Measurements from ENCODE around the gene COL8A1. TPM values are rescaled to one million over a fixed set of nuclear protein-coding genes. Genes with fewer than 3 reads are reported as not detected.

COL8A1 gene
- total RNA-seq, 6 experiments from 2014 or later: 0.56 to 1.5 (median 0.79) TPM

GRCh38 chr3:99741588-99741987 is 103.2 kb downstream of the COL8A1 start:
- DNase-seq (no peak), ATAC-seq (no peak)
- Histone ChIP-seq H3K4me3 (no peak overlapping the region), H3K27ac (no peak overlapping the region), H3K9me3 (no peaks in the 10 kb centered on the region), H3K27me3 (no peaks in the 10 kb centered on the region), H3K36me3 (no peaks in the 10 kb centered on the region), H3K4me1 (no peaks in the 10 kb centered on the region)
- 55% methylated on average over 2 of the region's 2 CpGs for WGBS (ENCODE audit: insufficient coverage, low coverage, low lambda C conversion rate, missing lambda C conversion rate)
- intact Hi-C loops (cut with DNase I): no loop called here
- TF ChIP-seq CTCF (IDR thresholded peaks at IDR 0.05) (no peak), POLR2A (IDR thresholded peaks at IDR 0.05) (no peak)

- H3K4me1 ChIP-seq: no peaks in the 10 kb centered on the region
- TF ChIP-seq POLR2A (IDR thresholded peaks at IDR 0.05): no peak
- no peak for TF ChIP-seq CTCF (IDR thresholded peaks at IDR 0.05)
- no peak overlapping the region for H3K27ac ChIP-seq
- H3K9me3 ChIP-seq: no peaks in the 10 kb centered on the region
- no peaks in the 10 kb centered on the region for H3K36me3 ChIP-seq
- ATAC-seq: peak in 1 of 4 donors; percentile 53
- WGBS (ENCODE audit: insufficient coverage, low coverage, low lambda C conversion rate, missing lambda C conversion rate): 52% methylated on average over 3 of the region's 3 CpGs
- no peak for DNase-seq
- H3K27me3 ChIP-seq: no peaks in the 10 kb centered on the region
- H3K4me3 ChIP-seq: no peak overlapping the region
- intact Hi-C loops (cut with DNase I): no loop called here
Measured at GRCh38 chr3:99747915-99748314, 109.5 kb downstream of the COL8A1 start.

GRCh38 chr3:99751649-99752048 is 113.3 kb downstream of the COL8A1 start:
- H3K27me3 ChIP-seq: no peaks in the 10 kb centered on the region
- H3K9me3 ChIP-seq: no peaks in the 10 kb centered on the region
- no peak for ATAC-seq
- H3K36me3 ChIP-seq: no peaks in the 10 kb centered on the region
- no peak for DNase-seq
- H3K27ac ChIP-seq: no peak overlapping the region
- TF ChIP-seq POLR2A (IDR thresholded peaks at IDR 0.05): no peak
- no peak for TF ChIP-seq CTCF (IDR thresholded peaks at IDR 0.05)
- H3K4me3 ChIP-seq: no peak overlapping the region
- no peaks in the 10 kb centered on the region for H3K4me1 ChIP-seq
- WGBS (ENCODE audit: insufficient coverage, low coverage, low lambda C conversion rate, missing lambda C conversion rate): 63% methylated on average over 4 of the region's 4 CpGs
- intact Hi-C loops (cut with DNase I): no loop called here

- TF ChIP-seq POLR2A (IDR thresholded peaks at IDR 0.05): no peak
- TF ChIP-seq CTCF (IDR thresholded peaks at IDR 0.05): peak; percentile 59 to 74 (median 60)
- Histone ChIP-seq H3K27ac (no peak overlapping the region), H3K36me3 (no peaks in the 10 kb centered on the region), H3K27me3 (no peaks in the 10 kb centered on the region), H3K4me3 (no peak overlapping the region), H3K9me3 (no peaks in the 10 kb centered on the region), H3K4me1 (no peaks in the 10 kb centered on the region)
- no peak for DNase-seq
- WGBS (ENCODE audit: insufficient coverage, low coverage, low lambda C conversion rate, missing lambda C conversion rate): 1% methylated on average over 3 of the region's 3 CpGs
- intact Hi-C loops (cut with DNase I): no loop called here
- ATAC-seq: peak; percentile 75 to 90 (median 83)
Measured at GRCh38 chr3:99753268-99753975, 115.0 kb downstream of the COL8A1 start.
